PFSK-1 (cell line): ENCODE results near the gene PA2G4.

ENCODE experiments used
- REST ChIP-seq, 2 experiments: IDR thresholded peaks; 2 replicates each; pipeline versions ENCODE4 v1.6.1 to v1.8.0; 2011 to 2012; ENCODE audit warnings: low read depth in 2 of 2, low read length in 2 of 2, control low read depth in 1 of 2, inconsistent platforms in 1 of 2, mild to moderate bottlenecking in 1 of 2, moderate library complexity in 1 of 2; ENCODE audit not compliant: insufficient read depth in 1 of 2
- SIN3A ChIP-seq: IDR thresholded peaks from 2 replicates; pipeline ENCODE4 v1.6.1; 2012; ENCODE audit warnings: mild to moderate bottlenecking, low read length, moderate library complexity, borderline replicate concordance; ENCODE audit not compliant: insufficient read depth

GRCh38 chr12:56105609-56105902 lies 1.2 kb downstream of the PA2G4 start:
- no peak for TF ChIP-seq REST (IDR thresholded peaks at IDR 0.05; ENCODE audit: insufficient read depth in 1 of 2, low read depth in 2 of 2, low read length in 2 of 2)
- TF ChIP-seq SIN3A: no peak
